A549 (cell line): ENCODE results near the gene PLEKHO1. TPM values are rescaled to one million over a fixed set of nuclear protein-coding genes. Genes with fewer than 3 reads are reported as not detected.
"Not testable (repeated sequence)": the region's sequence is repeated elsewhere in the genome, so short reads cannot be mapped to it uniquely, and the experiment has no call there.

Experiments used
- ATAC-seq, 2 experiments: fragments of 200-7000 bp in 1 of 2; fragments of >200 bp in 1 of 2; cut with Nextera tagmentation in 1 of 2; cut with Tn5 transposase in 1 of 2; 3 replicates each; pipeline versions ENCODE4 v1.8.0 to v1.9.1; 2018 to 2020; ENCODE audit warnings: mild to moderate bottlenecking in 1 of 2, moderate library complexity in 1 of 2
- CTCF ChIA-PET: fragments of 300-600 bp; sonication (Branson Sonifier 250); formaldehyde crosslinking; extraction: SDS; loops from one replicate; lab custom pipeline; 2021; ENCODE audit warnings: antibody characterized with exemption, inconsistent platforms; lab: Yijun Ruan, JAX
- POLR2A ChIA-PET: fragments of 350-600 bp; formaldehyde crosslinking; extraction: SDS; loops from one replicate; lab custom pipeline; 2021; ENCODE audit warnings: antibody characterized with exemption, inconsistent platforms; lab: Yijun Ruan, JAX
- DNase-seq, 2 experiments: peaks; one replicate each; pipeline versions ENCODE4 v3.0.0 to v3.0.0-alpha.2; 2011 to 2016; ENCODE audit warnings: low read depth in 1 of 2, low spot score in 1 of 2
- FAIRE-seq: peaks from 2 replicates; lab custom pipeline; 2011; peaks lifted over from hg19 to GRCh38; lab: Jason Lieb, UNC
- H3K27ac ChIP-seq, 2 experiments: fragments of >200 bp; sonication (Bioruptor Twin); formaldehyde crosslinking; 3 replicates each; pipeline ENCODE4 v1.5.1; 2016 to 2017
- H3K4me1 ChIP-seq: fragments of >200 bp; sonication (Bioruptor Twin); formaldehyde crosslinking; 3 replicates; pipeline ENCODE4 v1.6.1; 2016
- H3K4me2 ChIP-seq: fragments of >200 bp; sonication (Bioruptor Twin); formaldehyde crosslinking; 3 replicates; pipeline ENCODE4 v1.6.1; 2016
- H3K4me3 ChIP-seq: fragments of >200 bp; sonication (Bioruptor Twin); formaldehyde crosslinking; 3 replicates; pipeline ENCODE4 v1.5.1; 2016
- H3K9me3 ChIP-seq: fragments of >200 bp; sonication (Bioruptor Twin); formaldehyde crosslinking; 3 replicates; pipeline ENCODE4 v1.6.1; 2016
- CHD4 ChIP-seq: fragments of 200-600 bp; sonication (generic); IDR thresholded peaks from 2 replicates; pipeline ENCODE4 v1.6.1; 2016; ENCODE audit warnings: antibody characterized with exemption, mild to moderate bottlenecking, borderline replicate concordance
- EHF ChIP-seq: fragments of 250-450 bp; sonication (Bioruptor Pico); IDR thresholded peaks from 2 replicates; pipeline ENCODE4 v1.5.0; 2020; ENCODE audit warnings: mild to moderate bottlenecking
- FOXS1 ChIP-seq: fragments of 250-450 bp; sonication (Bioruptor Pico); IDR thresholded peaks from 2 replicates; pipeline ENCODE4 v1.5.0; 2020; ENCODE audit warnings: mild to moderate bottlenecking, moderate library complexity
- KDM5A ChIP-seq: fragments of 200-600 bp; sonication (generic); IDR thresholded peaks from 2 replicates; pipeline ENCODE4 v1.6.1; 2016; ENCODE audit warnings: antibody characterized with exemption, mild to moderate bottlenecking
- MAFK ChIP-seq: fragments of 450-650 bp; IDR thresholded peaks from 2 replicates; pipeline ENCODE4 v1.6.1; 2014; ENCODE audit not compliant: partially characterized antibody
- NFE2L2 ChIP-seq: fragments of 150-350 bp; conservative IDR thresholded peaks from 2 replicates; pipeline ENCODE4 v1.6.1; 2014; ENCODE audit warnings: low read length
- POLR2A ChIP-seq: IDR thresholded peaks from 2 replicates; pipeline ENCODE4 v1.6.1; 2012; ENCODE audit warnings: mild to moderate bottlenecking, low read length
- RAD21 ChIP-seq, 2 experiments: fragments of >200 bp in 1 of 2; sonication (Bioruptor Twin) in 1 of 2; formaldehyde crosslinking in 1 of 2; IDR thresholded peaks in 1 of 2; conservative IDR thresholded peaks in 1 of 2; 2 replicates in 1 of 2; 3 replicates in 1 of 2; pipeline ENCODE4 v1.6.1; 2012 to 2018; ENCODE audit warnings: inconsistent platforms in 1 of 2
- RCOR1 ChIP-seq: fragments of 150-350 bp; IDR thresholded peaks from 2 replicates; pipeline ENCODE4 v1.6.1; 2014; ENCODE audit warnings: antibody characterized with exemption, low read length, low read depth
- SMC3 ChIP-seq: fragments of >200 bp; sonication (Bioruptor Twin); formaldehyde crosslinking; IDR thresholded peaks from 3 replicates; pipeline ENCODE4 v1.6.1; 2018; ENCODE audit warnings: inconsistent platforms
- TP53 ChIP-seq: fragments of 250-450 bp; sonication (Bioruptor Pico); IDR thresholded peaks from 2 replicates; pipeline ENCODE4 v1.5.0; 2021; ENCODE audit warnings: mild to moderate bottlenecking, moderate library complexity
- WGBS: methylation state at CpG from one replicate; pipeline ENCODE4 v1.1.6; 2017; ENCODE audit errors: missing lambda C conversion rate; 5-methylcytosine and 5-hydroxymethylcytosine counted together
- polyA plus RNA-seq, 4 experiments: library from polyadenylated mRNA; depleted of rRNA in 3 of 4; stranded (reverse); fragments of >200 nt; fragmentation: RNase III in 1 of 4; extraction: RNeasy Plus Mini Kit Qiagen cat#74134 plus additional on column Dnase treatment in 1 of 4; gene quantifications; 2 replicates in 3 of 4; 3 replicates in 1 of 4; pipeline ENCODE4 v1.2.3, GENCODE V29; 2011 to 2017
- TF ChIP-seq, protein P1 (sequence below): fragments of 250-450 bp; sonication (Bioruptor Pico); IDR thresholded peaks from 2 replicates; pipeline ENCODE4 v1.5.0; 2020; ENCODE audit warnings: low read depth, mild to moderate bottlenecking, moderate library complexity
- TF ChIP-seq, protein P2 (sequence below): fragments of >200 bp; sonication (Bioruptor Twin); formaldehyde crosslinking; IDR thresholded peaks from 3 replicates; pipeline ENCODE4 v1.5.1; 2016

PLEKHO1 gene
- polyA plus RNA-seq, 2 of the 4 experiments (the other 2 are of a cell fraction), result 2.5 to 5.5 TPM

DNA sequence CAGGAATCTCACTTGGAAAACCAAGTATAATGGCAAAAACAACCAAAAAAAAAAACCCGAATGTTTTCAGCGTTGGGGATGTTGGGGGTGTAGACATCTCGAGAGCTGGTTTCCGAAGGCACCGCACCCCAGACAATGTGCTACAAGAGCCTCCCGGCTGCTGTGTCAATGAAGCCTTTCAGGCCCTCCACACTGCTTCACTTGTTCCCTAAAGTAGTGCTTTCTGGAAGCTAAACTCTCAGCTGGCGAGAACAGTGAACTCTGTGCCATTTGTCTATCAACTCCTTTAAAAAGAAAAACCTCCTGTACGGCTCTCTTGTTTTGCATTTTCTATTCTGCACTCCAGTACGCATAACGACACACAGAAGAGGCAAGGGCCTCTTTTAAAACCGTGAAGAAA is 32.5 kb downstream of the PLEKHO1 start (continued):
- TF ChIP-seq FOXS1 (CRISPR knock-in tag) (no peak), RCOR1 (no peak), KDM5A (no peak)

DNA sequence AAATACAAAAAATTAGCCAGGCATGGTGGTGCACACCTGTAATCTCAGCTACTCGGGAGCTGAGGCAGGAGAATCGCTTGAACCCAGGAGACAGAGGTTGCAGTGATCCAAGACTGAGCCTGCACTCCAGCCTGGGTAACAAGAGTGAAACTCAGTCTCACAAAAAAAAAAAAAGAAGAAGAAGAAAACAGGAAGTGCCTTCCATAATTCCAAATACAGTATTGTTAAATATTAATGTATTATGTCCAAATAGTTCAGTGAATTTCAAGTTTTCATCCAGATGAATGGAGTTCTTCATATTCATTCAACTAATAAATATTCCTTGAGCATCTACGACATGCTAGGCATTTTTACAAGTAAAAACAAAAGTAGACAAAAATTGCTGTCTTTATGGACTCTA is 33.3 kb downstream of the PLEKHO1 start:
- 88% methylated on average over 3 of the region's 3 CpGs for WGBS
- ChIA-PET POLR2A (interaction anchor here (1.2 kb wide), 1 partner anchor 295 kb away, joined by 3 read pairs; a partner anchor contains a TSS), CTCF (interaction anchor here (1.2 to 2.0 kb wide), 3 partner anchors 14 to 295 kb away, joined by 3 to 9 read pairs (median 5); a partner anchor contains a TSS)
- Histone ChIP-seq H3K27ac (no peak overlapping the region), H3K4me2 (no peak overlapping the region), H3K4me1 (peaks cover 15% of the 10 kb centered on the region; the same call in 2 of the 3 replicates), H3K4me3 (no peak overlapping the region), H3K9me3 (no peaks in the 10 kb centered on the region)
- FAIRE-seq (no peak), ATAC-seq (no peak), DNase-seq (no peak)
- TF ChIP-seq POLR2A, result no peak
- TF ChIP-seq CHD4, result no peak
- TF ChIP-seq EHF (CRISPR knock-in tag), result no peak

DNA sequence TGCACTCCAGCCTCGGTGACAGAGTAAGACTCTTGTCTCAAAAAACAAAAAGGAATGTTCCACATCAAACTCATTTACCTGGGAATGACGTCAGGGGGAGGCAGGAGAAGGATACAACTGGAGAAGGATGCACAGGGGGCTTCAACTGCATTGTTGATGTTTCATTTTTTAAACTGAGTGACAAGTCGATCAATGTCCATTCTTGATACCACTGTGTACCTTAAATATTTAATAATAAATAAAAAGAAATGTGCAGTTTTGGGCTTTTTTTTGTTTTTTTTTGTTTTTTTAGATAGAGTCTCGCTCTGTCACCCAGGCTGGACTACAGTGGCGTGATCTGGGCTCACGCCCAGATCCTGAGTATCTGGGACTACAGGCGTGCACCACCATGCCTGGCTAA is 35.8 kb downstream of the PLEKHO1 start:
- ChIA-PET CTCF (interaction anchor here (0.7 to 4.2 kb wide), 4 partner anchors 26 to 223 kb away, joined by 4 to 75 read pairs (median 16); no protein-coding TSS in a partner anchor), POLR2A (no interaction called here)
- WGBS, result 93% methylated on average over 7 of the region's 7 CpGs
- H3K4me2 ChIP-seq, result no peak overlapping the region
- no peak for DNase-seq
- no peak for ATAC-seq
- no peaks in the 10 kb centered on the region for H3K9me3 ChIP-seq
- H3K4me3 ChIP-seq, result no peak overlapping the region
- peaks cover 15% of the 10 kb centered on the region; the same call in 2 of the 3 replicates for H3K4me1 ChIP-seq
- TF ChIP-seq, protein P1, sequence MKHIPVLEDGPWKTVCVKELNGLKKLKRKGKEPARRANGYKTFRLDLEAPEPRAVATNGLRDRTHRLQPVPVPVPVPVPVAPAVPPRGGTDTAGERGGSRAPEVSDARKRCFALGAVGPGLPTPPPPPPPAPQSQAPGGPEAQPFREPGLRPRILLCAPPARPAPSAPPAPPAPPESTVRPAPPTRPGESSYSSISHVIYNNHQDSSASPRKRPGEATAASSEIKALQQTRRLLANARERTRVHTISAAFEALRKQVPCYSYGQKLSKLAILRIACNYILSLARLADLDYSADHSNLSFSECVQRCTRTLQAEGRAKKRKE (CRISPR knock-in tag), result no peak
- no peak for FAIRE-seq
- 0 out of 6 replicates have a peak overlapping the region, but pooled peaks of 1 of the 2 experiments have one; percentile 73 for H3K27ac ChIP-seq

DNA sequence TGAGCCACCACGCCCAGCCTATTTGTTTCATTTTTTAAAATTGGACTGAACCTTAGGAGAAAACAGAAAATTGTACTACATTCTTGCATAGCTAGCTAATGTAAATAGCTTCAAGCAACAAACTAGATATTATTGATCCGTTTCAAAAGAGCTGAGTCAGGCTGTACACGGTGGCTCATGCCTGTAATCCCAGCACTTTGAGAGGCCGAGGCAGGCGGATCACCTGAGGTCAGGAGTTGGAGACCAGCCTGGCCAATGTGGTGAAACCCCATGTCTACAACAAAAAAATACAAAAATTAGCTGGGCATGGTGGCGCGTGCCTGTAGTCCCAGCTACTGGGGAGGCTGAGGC is 36.7 kb downstream of the PLEKHO1 start:
- H3K4me3 ChIP-seq, H3K9me3 ChIP-seq, FAIRE-seq, DNase-seq: not testable (repeated sequence)
- ChIA-PET CTCF (interaction anchor here (0.6 to 4.2 kb wide), 29 partner anchors 11 to 381 kb away, joined by 3 to 75 read pairs (median 6); partner anchors contain the start of gene VPS45), POLR2A (interaction anchor here (1.4 to 2.4 kb wide), 2 partner anchors 119 to 299 kb away, joined by 4 to 43 read pairs; partner anchors contain the start of gene VPS45)
- ATAC-seq, result peak in 1 of 2 experiments; percentile 25; a peak in 3 of 6 replicates
- Histone ChIP-seq H3K4me2 (peak overlapping the region; percentile 56), H3K27ac (peak overlapping the region; percentile 28 to 73; a peak in 4 of 6 replicates), H3K4me1 (peaks cover 15% of the 10 kb centered on the region; the same call in 2 of the 3 replicates)
- WGBS, result 74% methylated on average over 7 of the region's 7 CpGs

DNA sequence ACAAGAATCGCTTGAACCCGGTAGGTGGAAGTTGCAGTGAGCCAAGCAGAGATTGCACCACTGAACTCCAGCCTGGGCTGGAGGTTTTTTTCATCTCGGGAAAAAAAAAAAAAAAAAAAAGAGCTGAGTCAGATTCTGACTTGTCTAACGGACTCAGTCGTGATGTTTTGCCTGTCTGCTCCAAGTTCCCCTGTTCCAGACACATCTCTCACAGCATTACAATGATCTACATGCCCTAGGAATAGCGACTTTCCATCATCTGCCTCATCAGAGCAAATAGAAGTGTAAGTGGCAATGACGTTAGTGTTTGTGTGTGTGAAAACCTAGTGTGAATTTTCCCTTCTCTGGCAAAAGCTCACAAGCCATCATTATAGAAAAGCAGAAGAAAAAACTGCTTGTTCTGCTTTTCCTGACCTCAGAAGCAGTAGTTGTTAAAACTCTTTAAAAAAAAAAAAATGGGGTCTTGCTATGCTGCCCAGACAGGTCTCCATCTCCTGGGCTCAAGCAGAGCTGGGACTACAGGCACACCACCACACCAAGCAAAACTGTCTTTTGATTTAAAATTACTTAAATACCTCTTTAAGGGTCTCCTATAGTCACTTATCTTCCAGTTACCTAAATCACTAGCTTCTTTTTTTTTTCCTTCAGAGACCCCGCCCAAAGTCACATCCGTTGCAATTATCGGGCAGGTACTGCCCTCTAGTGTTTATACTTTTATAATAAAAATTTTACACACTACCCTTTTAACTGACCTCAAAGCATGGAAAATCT is 37.3 kb downstream of the PLEKHO1 start:
- ChIA-PET POLR2A (interaction anchor here (0.6 to 2.4 kb wide), 7 partner anchors 48 to 338 kb away, joined by 3 to 43 read pairs (median 4); partner anchors contain the start of gene VPS45), CTCF (interaction anchor here (0.6 to 4.2 kb wide), 63 partner anchors 11 to 381 kb away, joined by 3 to 75 read pairs (median 4); partner anchors contain the start of genes PLEKHO1 and VPS45)
- ATAC-seq (peak; percentile 85 to 87), FAIRE-seq (no peak), DNase-seq (peak; percentile 53 to 62)
- Histone ChIP-seq H3K4me1 (peaks cover 18% of the 10 kb centered on the region), H3K4me2 (peak overlapping the region; percentile 56), H3K4me3 (peak overlapping the region; percentile 10; the same call in 1 of the 3 replicates), H3K27ac (peak overlapping the region; percentile 28 to 73; a peak in 4 of 6 replicates), H3K9me3 (no peaks in the 10 kb centered on the region)
- TF ChIP-seq, protein P2, sequence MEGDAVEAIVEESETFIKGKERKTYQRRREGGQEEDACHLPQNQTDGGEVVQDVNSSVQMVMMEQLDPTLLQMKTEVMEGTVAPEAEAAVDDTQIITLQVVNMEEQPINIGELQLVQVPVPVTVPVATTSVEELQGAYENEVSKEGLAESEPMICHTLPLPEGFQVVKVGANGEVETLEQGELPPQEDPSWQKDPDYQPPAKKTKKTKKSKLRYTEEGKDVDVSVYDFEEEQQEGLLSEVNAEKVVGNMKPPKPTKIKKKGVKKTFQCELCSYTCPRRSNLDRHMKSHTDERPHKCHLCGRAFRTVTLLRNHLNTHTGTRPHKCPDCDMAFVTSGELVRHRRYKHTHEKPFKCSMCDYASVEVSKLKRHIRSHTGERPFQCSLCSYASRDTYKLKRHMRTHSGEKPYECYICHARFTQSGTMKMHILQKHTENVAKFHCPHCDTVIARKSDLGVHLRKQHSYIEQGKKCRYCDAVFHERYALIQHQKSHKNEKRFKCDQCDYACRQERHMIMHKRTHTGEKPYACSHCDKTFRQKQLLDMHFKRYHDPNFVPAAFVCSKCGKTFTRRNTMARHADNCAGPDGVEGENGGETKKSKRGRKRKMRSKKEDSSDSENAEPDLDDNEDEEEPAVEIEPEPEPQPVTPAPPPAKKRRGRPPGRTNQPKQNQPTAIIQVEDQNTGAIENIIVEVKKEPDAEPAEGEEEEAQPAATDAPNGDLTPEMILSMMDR, result peak; percentile 91
- TF ChIP-seq SMC3 (peak; percentile 63), MAFK (peak; percentile 88), RAD21 (conservative IDR thresholded peaks at IDR 0.05 in 1 of 2, IDR thresholded peaks at IDR 0.05 in 1 of 2) (peak; percentile 83 to 89), TP53 (no peak), NFE2L2 (no peak)
- WGBS, result 19% methylated on average over 10 of the region's 10 CpGs
